HG03354 (cell line): Measurements from ENCODE around the gene TUBA3E.
"Not testable (repeated sequence)": the region's sequence is repeated elsewhere in the genome, so short reads cannot be mapped to it uniquely, and the experiment has no call there.

Experiments
- ATAC-seq: cut with Tn5 transposase; IDR thresholded peaks from one replicate; pipeline ENCODE4 v1.9.1; 2021; ENCODE audit warnings: mild to moderate bottlenecking; ENCODE audit not compliant: unreplicated experiment, poor library complexity, severe bottlenecking

TUBA3E gene

GRCh38 chr2:130193824-130194223 is 4.4 kb downstream of the TUBA3E start:
- ATAC-seq = not testable (repeated sequence)

DNA sequence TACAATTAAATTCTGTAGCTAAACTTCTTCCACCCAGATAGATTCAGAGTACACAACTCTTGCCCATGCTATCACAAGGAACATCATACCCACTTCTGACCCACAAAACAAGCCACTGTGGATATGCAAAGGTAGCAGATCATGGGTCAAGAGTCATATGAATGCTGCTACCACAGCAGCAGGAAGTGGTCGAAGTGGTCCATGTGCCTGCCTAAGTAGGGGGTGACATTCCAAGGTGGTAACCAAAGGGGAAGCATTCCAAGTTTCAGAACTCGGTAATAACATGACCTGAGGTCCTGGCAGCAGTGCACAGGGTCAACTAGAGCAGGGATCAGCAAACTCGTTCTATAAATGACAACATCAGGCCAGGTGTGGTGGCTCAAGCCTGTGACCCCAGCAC is 5.8 kb downstream of the TUBA3E start:
- ATAC-seq = not testable (repeated sequence)

DNA sequence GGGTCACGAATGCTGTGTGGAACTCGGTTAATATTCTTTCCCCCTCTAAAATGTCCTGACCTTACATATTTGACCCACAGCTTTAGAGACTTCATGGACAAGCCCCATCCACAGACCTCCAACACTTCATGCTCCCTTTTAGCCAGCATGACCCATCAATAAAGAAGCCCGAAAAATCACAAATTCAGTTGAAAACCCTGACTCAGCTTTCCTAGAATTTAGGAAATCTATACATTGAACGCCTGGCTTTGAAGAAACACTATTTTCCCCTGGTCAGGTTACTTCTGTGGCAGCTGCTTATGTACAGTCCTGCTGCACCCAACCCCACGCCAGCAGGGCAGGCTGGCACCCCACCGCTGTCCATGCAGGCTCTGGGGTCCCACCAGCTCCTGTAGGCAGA is 6.9 kb downstream of the TUBA3E start:
- not testable (repeated sequence) for ATAC-seq

DNA sequence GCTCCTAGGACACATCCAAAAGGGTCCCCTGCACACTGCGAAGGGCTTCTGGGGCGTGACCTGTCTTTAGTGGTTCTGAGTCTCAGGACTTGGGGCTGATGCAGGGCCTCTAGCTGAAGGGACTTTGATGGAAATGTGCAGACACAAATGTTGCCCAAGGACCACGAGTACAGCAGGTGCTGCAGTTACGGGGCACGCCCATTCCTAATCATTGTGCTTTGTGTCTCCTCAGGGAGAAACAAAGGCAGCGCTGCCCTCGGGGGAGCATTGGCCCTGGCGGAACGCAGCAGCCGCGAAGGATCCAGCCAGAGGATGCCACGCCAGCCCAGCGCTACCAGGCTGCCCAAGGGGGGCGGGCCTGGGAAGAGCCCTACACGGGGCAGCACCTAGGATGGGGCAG is 8.0 kb downstream of the TUBA3E start:
- ATAC-seq = no peak

DNA sequence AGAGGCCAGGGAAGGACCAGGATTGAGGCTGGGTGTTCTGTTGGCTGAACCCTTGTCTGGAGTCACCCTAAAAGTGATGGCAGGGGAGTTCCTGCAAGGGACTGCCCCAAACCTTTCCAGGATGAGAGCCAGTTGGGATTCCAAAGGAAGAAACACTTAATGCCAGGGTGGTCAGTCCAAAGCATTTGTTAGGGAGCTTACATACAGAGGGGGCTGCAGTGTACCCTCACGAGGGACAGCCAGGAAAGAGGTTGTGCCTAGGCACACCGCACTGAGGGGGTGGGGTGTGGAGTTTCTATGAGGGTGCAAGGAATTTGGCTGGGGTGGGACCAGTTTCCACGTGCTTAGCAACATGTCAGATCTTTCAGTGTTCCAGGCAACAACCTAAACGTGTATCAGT is 9.3 kb downstream of the TUBA3E start:
- ATAC-seq = not testable (repeated sequence)

DNA sequence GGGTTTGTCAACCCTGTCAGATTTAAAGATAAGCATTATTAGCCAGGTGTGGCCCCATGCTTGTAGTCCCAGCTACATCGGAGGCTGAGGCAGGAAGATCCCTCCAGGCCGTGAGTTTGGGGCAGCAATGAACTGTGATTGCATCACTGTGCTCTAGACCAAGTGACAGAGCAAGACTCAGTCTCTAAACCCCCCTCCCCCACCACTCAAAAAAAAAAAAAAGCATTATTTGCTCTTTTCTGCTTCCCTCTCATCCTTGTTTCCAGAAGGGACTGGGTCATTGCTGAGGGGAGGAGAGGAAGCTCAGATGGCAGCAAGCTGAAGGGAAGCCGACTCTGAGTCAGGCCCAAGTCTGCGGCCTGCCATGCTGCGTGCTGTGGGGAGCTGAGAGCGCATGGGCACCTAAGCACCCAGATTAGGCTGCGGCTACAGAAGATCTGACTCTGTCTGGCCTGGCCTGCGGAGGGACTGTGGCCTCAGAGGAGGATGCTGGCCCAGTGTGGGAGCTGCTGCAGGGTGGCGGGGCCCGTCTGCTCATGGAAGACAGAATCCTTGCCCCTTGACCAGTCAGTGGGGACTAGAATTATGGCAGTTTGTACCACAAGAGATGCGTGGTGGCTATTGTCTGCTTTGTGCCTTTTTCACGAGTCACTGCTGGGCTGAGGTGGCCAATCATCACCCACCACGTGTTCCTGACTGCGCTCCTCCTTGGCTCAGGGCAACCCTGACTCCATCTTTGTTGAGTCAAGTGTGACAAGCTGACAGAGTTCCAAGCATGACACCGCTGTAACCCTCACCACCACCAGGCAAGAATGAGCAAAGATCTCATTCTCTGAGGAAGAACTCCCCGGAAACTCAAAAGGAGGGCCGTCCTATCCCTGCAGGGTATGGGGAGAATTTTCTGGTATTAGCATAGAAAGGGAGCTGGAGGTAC is 10.1 kb downstream of the TUBA3E start:
- ATAC-seq = not testable (repeated sequence)

DNA sequence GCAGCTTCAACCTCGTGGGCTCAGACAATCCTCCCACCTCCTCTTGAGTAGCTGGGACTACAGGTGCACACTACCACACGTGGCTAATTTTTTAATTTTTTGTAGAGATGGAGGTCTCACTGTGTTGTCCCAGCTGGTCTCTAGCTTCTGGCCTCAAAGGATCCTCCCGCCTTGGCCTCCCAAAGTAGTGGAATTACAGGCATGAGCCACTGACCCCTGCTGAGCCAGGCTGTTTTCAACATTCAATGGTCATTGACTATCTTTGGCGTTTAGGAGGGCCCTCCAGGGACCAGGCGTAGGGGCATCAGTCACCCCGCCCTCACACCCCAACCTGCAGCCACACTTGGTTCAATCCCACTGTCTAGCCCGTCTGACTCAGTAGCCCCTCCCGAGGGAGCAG is 11.0 kb downstream of the TUBA3E start:
- ATAC-seq = no peak

GRCh38 chr2:130186391-130186790 is 11.8 kb downstream of the TUBA3E start:
- no peak for ATAC-seq

DNA sequence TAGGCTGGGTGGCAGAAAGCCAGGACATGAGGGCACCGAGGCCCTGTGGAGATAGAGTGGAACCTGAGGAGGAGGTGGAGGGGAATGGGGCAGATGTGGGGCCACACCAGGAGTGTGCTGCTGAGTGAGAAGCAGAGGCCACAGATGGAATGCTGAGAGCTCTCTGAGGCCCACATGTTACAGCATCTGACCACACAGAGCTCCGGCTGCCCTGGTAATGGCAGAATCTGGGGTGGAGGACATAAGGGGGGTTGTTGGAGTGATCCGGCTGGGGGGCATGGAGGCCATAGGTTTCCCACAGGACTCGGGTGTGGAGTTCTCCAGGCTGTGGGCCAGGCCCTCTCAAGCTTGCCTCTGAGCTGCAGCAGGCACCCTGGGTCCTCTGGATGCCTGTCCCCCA is 12.3 kb downstream of the TUBA3E start:
- no peak for ATAC-seq

GRCh38 chr2:130185436-130185835 is 12.8 kb downstream of the TUBA3E start:
- ATAC-seq = no peak

DNA sequence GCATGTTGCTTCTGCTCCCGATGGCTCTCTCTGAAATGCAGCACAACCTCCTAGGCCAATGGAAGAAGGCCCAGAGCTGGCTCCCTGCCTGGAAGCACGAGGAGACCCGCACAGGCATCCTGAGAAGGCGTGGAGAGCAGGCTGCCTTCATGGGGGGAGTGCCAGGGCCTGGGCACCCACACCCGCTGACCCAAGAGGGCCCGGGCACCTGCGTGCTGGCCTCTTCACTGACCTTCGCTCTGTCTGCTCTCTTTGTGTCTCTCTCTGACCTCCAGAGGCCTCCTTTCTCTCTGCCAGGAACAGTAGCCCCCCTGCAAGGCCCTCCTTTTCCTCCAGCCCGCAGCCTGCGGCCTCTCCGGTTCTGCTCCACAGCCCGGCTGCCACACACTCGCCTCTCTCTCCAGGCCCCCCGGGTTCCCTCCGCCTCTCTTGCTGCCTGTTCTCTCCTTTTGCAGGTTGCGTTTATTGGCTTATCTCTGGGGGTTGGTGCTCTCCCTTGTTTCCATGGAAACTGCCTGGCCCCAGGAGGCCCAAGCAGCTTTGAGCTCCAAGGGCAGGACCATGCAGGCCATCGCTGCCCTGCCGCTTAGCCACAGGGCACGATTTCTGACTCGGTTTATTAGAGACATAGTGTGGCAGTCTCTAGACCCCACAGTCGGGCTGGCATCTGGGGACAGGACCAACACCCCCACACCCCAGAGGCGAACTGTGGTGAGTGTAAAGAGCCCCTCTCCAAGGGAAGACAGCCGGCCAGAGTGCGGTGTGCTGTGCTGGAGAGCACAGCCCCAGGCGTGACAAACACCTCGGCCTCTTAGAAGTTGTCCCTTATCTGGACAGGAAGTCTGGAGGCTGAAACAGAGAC is 14.5 kb downstream of the TUBA3E start:
- no peak for ATAC-seq

GRCh38 chr2:130182826-130183511 is 15.3 kb downstream of the TUBA3E start:
- peak; percentile 24 for ATAC-seq

DNA sequence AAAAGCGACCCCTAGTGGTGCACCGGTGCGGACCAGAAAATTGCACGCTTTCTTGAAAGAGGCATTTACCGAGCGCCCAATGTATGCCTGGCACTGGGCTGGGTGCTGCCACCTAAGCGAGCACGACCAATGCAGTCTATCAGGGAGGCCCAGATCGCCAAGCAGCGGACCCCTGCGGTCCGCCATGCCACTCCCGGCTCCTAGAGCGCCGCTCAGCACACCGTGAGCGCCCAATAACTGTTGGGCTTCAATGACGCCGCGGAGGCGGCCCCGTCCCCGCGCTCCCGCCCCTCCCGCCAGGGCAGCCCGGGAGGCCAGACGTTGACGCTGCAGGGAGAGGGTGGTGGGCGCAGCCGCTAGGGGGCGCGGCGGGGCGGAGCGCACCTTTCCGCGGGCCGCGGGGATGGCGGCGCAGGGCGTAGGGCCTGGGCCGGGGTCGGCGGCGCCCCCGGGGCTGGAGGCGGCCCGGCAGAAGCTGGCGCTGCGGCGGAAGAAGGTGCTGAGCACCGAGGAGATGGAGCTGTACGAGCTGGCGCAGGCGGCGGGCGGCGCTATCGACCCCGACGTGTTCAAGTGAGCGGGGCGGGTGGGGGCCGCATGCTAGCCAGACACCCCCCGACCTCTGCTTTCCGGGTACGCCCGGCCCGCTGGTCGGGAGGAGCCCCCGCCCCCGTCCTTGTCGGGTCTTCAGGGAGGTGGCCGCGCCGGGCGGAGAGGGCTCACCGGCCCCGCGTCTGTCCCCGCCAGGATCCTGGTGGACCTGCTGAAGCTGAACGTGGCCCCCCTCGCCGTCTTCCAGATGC is 16.2 kb downstream of the TUBA3E start, which contains the start of gene MZT2B:
MZT2B (plus strand) TSS at position 383 of the 803 bp plus-strand sequence; CDS start at position 404, 21 bp downstream.
- peak; percentile 83 for ATAC-seq

- ATAC-seq = peak; percentile 67
Observed at GRCh38 chr2:130181325-130181879, 16.8 kb downstream of the TUBA3E start, which contains the start of gene SMPD4. SMPD4 (minus strand) TSS chr2:130181602; CDS start chr2:130176592, 5,010 bp downstream.

GRCh38 chr2:130180404-130181324 is 17.6 kb downstream of the TUBA3E start:
- ATAC-seq = peak; percentile 0

GRCh38 chr2:130174866-130175265 is 23.4 kb downstream of the TUBA3E start:
- not testable (repeated sequence) for ATAC-seq

DNA sequence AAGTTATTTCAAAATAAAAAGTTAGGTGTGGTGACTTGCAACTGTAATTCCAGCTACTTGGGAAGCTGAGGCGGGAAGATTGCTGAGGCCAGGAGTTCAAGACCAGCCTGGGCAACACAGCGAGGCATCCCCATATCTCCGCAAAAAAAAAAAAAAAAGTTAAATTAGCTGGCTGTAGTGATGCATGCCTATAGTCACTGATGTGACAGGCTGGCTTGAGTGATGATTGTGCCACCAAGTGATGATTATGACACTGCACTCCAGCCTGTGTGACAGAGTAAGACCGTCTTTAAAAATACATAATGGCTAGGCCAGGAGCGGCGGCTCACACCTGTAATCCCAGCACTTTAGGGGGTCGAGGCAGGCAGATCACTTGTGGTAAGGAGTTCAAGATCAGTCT is 28.3 kb downstream of the TUBA3E start:
- ATAC-seq = no peak

DNA sequence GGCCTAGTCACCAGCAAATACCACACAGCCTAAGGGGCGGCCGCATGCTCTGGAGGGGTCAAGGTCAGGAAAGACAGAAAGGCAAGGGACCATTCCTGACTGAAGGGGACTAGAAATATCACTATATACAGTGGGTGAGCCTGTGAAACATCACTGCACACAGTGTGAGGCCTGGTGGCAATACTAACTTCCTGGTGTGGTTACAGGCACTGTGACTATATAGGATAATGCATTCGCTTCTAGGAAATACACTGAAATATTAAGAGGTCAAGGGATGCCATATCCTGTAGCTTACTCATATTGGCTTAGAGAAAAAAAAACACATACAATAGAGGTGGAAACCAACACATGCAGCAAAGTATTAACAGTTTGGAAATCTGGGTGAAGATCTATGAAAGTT is 29.1 kb downstream of the TUBA3E start:
- not testable (repeated sequence) for ATAC-seq
